OCI-LY7 (cell line): Measurements from ENCODE around the gene DGLUCY. TPM values are rescaled to one million over a fixed set of nuclear protein-coding genes. Genes with fewer than 3 reads are reported as not detected.
A peak's percentile ranks its signal among the peaks of the same experiment; 100 is the strongest.

Source experiments
- BruUV-seq: library from RNA; stranded (reverse); fragments of 400-500 nt; replicated peaks from 2 replicates; lab custom pipeline; 2021; lab: Mats Ljungman, UMichigan
- CTCF ChIA-PET: fragments of 300-600 bp; sonication (Branson Sonifier 250); formaldehyde crosslinking; loops from one replicate; lab custom pipeline; 2022; ENCODE audit warnings: antibody characterized with exemption; ENCODE audit not compliant: unreplicated experiment; lab: Charles Lee
- POLR2A ChIA-PET: fragments of 300-600 bp; sonication (Branson Sonifier 250); formaldehyde crosslinking; loops from one replicate; lab custom pipeline; 2022; ENCODE audit warnings: antibody characterized with exemption; lab: Charles Lee
- DNase-seq: peaks from one replicate; pipeline ENCODE4 v3.0.0-alpha.2; 2015; ENCODE audit warnings: low spot score
- H2AFZ ChIP-seq: fragments of 200-600 bp; sonication (generic), shearing (Covaris generic); 2 replicates; pipeline ENCODE4 v1.6.1; 2014; ENCODE audit warnings: mild to moderate bottlenecking, antibody characterized with exemption, low read length, moderate library complexity
- H3K27ac ChIP-seq: fragments of 200-600 bp; sonication (generic); 2 replicates; pipeline ENCODE4 v1.5.1; 2014; ENCODE audit warnings: mixed run types, low read depth, mild to moderate bottlenecking, moderate library complexity, low read length, inconsistent platforms; ENCODE audit not compliant: poor library complexity, severe bottlenecking
- H3K36me3 ChIP-seq: fragments of 200-600 bp; sonication (generic); 2 replicates; pipeline ENCODE4 v1.6.1; 2014; ENCODE audit warnings: mild to moderate bottlenecking, antibody characterized with exemption, low read length, moderate library complexity, mixed read lengths; ENCODE audit not compliant: insufficient read depth
- H3K4me1 ChIP-seq: fragments of 200-600 bp; sonication (generic); 2 replicates; pipeline ENCODE4 v1.5.1; 2014; ENCODE audit warnings: mild to moderate bottlenecking, low read length; ENCODE audit not compliant: insufficient read depth, poor library complexity, severe bottlenecking
- H3K4me2 ChIP-seq: fragments of 200-600 bp; sonication (generic); 2 replicates; pipeline ENCODE4 v1.6.1; 2014; ENCODE audit warnings: mild to moderate bottlenecking, low read length
- H3K4me3 ChIP-seq: fragments of 200-600 bp; sonication (generic); 2 replicates; pipeline ENCODE4 v1.5.1; 2014; ENCODE audit warnings: mild to moderate bottlenecking, low read depth, low read length; ENCODE audit not compliant: poor library complexity, severe bottlenecking
- H3K79me2 ChIP-seq: fragments of 200-600 bp; sonication (generic); 2 replicates; pipeline ENCODE4 v1.6.1; 2016; ENCODE audit warnings: low read depth, mild to moderate bottlenecking, low read length, moderate library complexity, mixed read lengths; ENCODE audit not compliant: insufficient read depth
- H3K9me2 ChIP-seq: fragments of 200-600 bp; sonication (generic); 2 replicates; pipeline ENCODE4 v1.6.1; 2016; ENCODE audit warnings: mild to moderate bottlenecking, low read length, mixed read lengths; ENCODE audit not compliant: insufficient read depth
- H3K9me3 ChIP-seq: fragments of 200-600 bp; sonication (generic); 2 replicates; pipeline ENCODE4 v1.6.1; 2014; ENCODE audit warnings: mild to moderate bottlenecking, mixed run types, low read length, mixed read lengths
- H4K20me1 ChIP-seq: fragments of 200-600 bp; sonication (generic); 2 replicates; pipeline ENCODE4 v1.6.1; 2014; ENCODE audit warnings: mild to moderate bottlenecking, antibody characterized with exemption, low read length, moderate library complexity, mixed read lengths; ENCODE audit not compliant: insufficient read depth
- CTCF ChIP-seq: fragments of 200-600 bp; sonication (generic); conservative IDR thresholded peaks from 2 replicates; pipeline ENCODE4 v1.5.1; 2014; ENCODE audit warnings: mild to moderate bottlenecking, antibody characterized with exemption, low read length, moderate library complexity, mixed read lengths
- EZH2phosphoT487 ChIP-seq: fragments of 200-600 bp; sonication (generic); IDR thresholded peaks from 2 replicates; pipeline ENCODE4 v1.6.1; 2018; ENCODE audit warnings: low read depth, borderline replicate concordance, mild to moderate bottlenecking, mixed run types, antibody characterized with exemption, low read length, moderate library complexity, mixed read lengths
- intact Hi-C: fragments of 100-400 bp; cut with micrococcal nuclease; formaldehyde crosslinking; loops from one replicate; pipeline ENCODE4 v1.10.0; 2022; ENCODE audit not compliant: unreplicated experiment
- total RNA-seq, 2 experiments: library from RNA; depleted of rRNA in 1 of 2; stranded (reverse); fragments of >200 nt in 1 of 2; shearing (Covaris generic) in 1 of 2; gene quantifications; 2 replicates each; pipeline ENCODE4 v1.2.3, GENCODE V29; 2014 to 2022

The DGLUCY gene
- total RNA-seq, 2 experiments from 2014 or later: 37.6 to 56.8 TPM

GRCh38 chr14:91129261-91129660 is 15.4 kb downstream of the DGLUCY start:
- TF ChIP-seq EZH2phosphoT487: no peak
- no peak for TF ChIP-seq CTCF
- no peak overlapping the region for H3K4me2 ChIP-seq
- H3K4me1 ChIP-seq: no peaks in the 10 kb centered on the region
- H3K27ac ChIP-seq: no peak overlapping the region
- DNase-seq: no peak
- H2AFZ ChIP-seq: no peak overlapping the region
- ChIA-PET CTCF (no interaction called here), POLR2A (no interaction called here)
- no peaks in the 10 kb centered on the region for H3K9me2 ChIP-seq
- H3K36me3 ChIP-seq: peaks cover 74% of the 10 kb centered on the region
- no peaks in the 10 kb centered on the region for H3K9me3 ChIP-seq
- intact Hi-C loops: no loop called here
- BruUV-seq: no TSS peak
- no peaks in the 10 kb centered on the region for H3K79me2 ChIP-seq
- no peak overlapping the region for H3K4me3 ChIP-seq
- no peaks in the 10 kb centered on the region for H4K20me1 ChIP-seq

- no peak for DNase-seq
- H3K4me2 ChIP-seq: no peak overlapping the region
- no peaks in the 10 kb centered on the region for H3K79me2 ChIP-seq
- H3K4me3 ChIP-seq: no peak overlapping the region
- H3K27ac ChIP-seq: no peak overlapping the region
- CTCF ChIA-PET: no interaction called here
- BruUV-seq: no TSS peak
- peaks cover 58% of the 10 kb centered on the region for H3K36me3 ChIP-seq
- H2AFZ ChIP-seq: no peak overlapping the region
- H3K9me3 ChIP-seq: no peaks in the 10 kb centered on the region
- intact Hi-C loops: no loop called here
- H3K4me1 ChIP-seq: peaks cover 4% of the 10 kb centered on the region
- no peaks in the 10 kb centered on the region for H4K20me1 ChIP-seq
- POLR2A ChIA-PET: interaction anchor here (0.6 to 0.7 kb wide), 2 partner anchors 13 to 100 kb away, joined by 3 read pairs; no protein-coding TSS in a partner anchor
- TF ChIP-seq EZH2phosphoT487 (no peak), CTCF (no peak)
- H3K9me2 ChIP-seq: no peaks in the 10 kb centered on the region
Observed at GRCh38 chr14:91135039-91135438, 21.2 kb downstream of the DGLUCY start.

GRCh38 chr14:91138511-91139359 is 24.9 kb downstream of the DGLUCY start:
- Histone ChIP-seq H3K36me3 (peaks cover 33% of the 10 kb centered on the region), H2AFZ (no peak overlapping the region), H3K4me2 (no peak overlapping the region), H3K9me2 (no peaks in the 10 kb centered on the region), H3K4me3 (no peak overlapping the region), H3K9me3 (no peaks in the 10 kb centered on the region), H3K27ac (no peak overlapping the region), H4K20me1 (no peaks in the 10 kb centered on the region), H3K4me1 (peaks cover 16% of the 10 kb centered on the region), H3K79me2 (no peaks in the 10 kb centered on the region)
- peak; percentile 72 for DNase-seq
- intact Hi-C loops: no loop called here
- CTCF ChIA-PET: interaction anchor here (0.5 kb wide), 1 partner anchor 24 kb away, joined by 4 read pairs; no protein-coding TSS in a partner anchor
- TSS peak; percentile 22 for BruUV-seq
- POLR2A ChIA-PET: interaction anchor here (1.7 kb wide), 2 partner anchors 18 to 23 kb away, joined by 4 to 7 read pairs; no protein-coding TSS in a partner anchor
- TF ChIP-seq EZH2phosphoT487 (no peak), CTCF (peak; percentile 76)
